ENCODE data around the gene PON3. TPM values are rescaled to one million over a fixed set of nuclear protein-coding genes. Genes with fewer than 3 reads are reported as not detected.

PON3 gene
- total and polyA plus RNA-seq, 2 experiments from 2014 or later = 0.45 TPM; not detected in 1

- WGBS (ENCODE audit: low lambda C conversion rate, missing lambda C conversion rate) = 85% methylated on average over 3 of the region's 3 CpGs
- no peak overlapping the region for H3K4me3 ChIP-seq
- H3K9me2 ChIP-seq (replicated peaks; ENCODE audit: insufficient read depth) = no peaks in the 10 kb centered on the region
- H3K36me3 ChIP-seq (replicated peaks; ENCODE audit: insufficient read depth, low read depth) = no peaks in the 10 kb centered on the region
- H3K27me3 ChIP-seq = no peaks in the 10 kb centered on the region
- no peak for TF ChIP-seq CTCF (IDR thresholded peaks at IDR 0.05; ENCODE audit: poor library complexity)
- TF ChIP-seq EZH2phosphoT487 (IDR thresholded peaks at IDR 0.05; ENCODE audit: low read depth, severe bottlenecking, unreplicated experiment) = no peak
- TF ChIP-seq EZH2 (IDR thresholded peaks at IDR 0.05; ENCODE audit: borderline replicate concordance) = no peak
- H3K4me1 ChIP-seq (ENCODE audit: insufficient read depth) = no peaks in the 10 kb centered on the region
- DNase-seq (ENCODE audit: low spot score) = no peak
- no peaks in the 10 kb centered on the region for H3K9me3 ChIP-seq (ENCODE audit: low read depth)
- H4K20me1 ChIP-seq (ENCODE audit: insufficient read depth, poor library complexity, severe bottlenecking) = no peaks in the 10 kb centered on the region
- H3K27ac ChIP-seq = no peak overlapping the region
- H3K79me2 ChIP-seq = no peaks in the 10 kb centered on the region
- H3K4me2 ChIP-seq = no peak overlapping the region
- H2AFZ ChIP-seq = no peak overlapping the region
These were observed 27.9 kb downstream of the PON3 start for GRCh38 chr7:95368235-95368634.

GRCh38 chr7:95367606-95368005 lies 28.6 kb downstream of the PON3 start:
- Histone ChIP-seq H3K4me1 (ENCODE audit: insufficient read depth) (no peaks in the 10 kb centered on the region), H4K20me1 (ENCODE audit: insufficient read depth, poor library complexity, severe bottlenecking) (no peaks in the 10 kb centered on the region)
- no peak for DNase-seq (ENCODE audit: low spot score)

GRCh38 chr7:95365151-95365550 lies 31.0 kb downstream of the PON3 start:
- Histone ChIP-seq H3K4me1 (ENCODE audit: insufficient read depth) (no peaks in the 10 kb centered on the region), H2AFZ (no peak overlapping the region), H4K20me1 (ENCODE audit: insufficient read depth, poor library complexity, severe bottlenecking) (no peaks in the 10 kb centered on the region), H3K9me3 (ENCODE audit: low read depth) (no peaks in the 10 kb centered on the region), H3K36me3 (replicated peaks; ENCODE audit: insufficient read depth, low read depth) (no peaks in the 10 kb centered on the region), H3K4me3 (no peak overlapping the region), H3K9me2 (replicated peaks; ENCODE audit: insufficient read depth) (no peaks in the 10 kb centered on the region), H3K27me3 (no peaks in the 10 kb centered on the region), H3K27ac (no peak overlapping the region), H3K79me2 (no peaks in the 10 kb centered on the region), H3K4me2 (no peak overlapping the region)
- WGBS (ENCODE audit: low lambda C conversion rate, missing lambda C conversion rate) = 93% methylated on average over 1 of the region's 1 CpG
- no peak for DNase-seq (ENCODE audit: low spot score)
- TF ChIP-seq CTCF (IDR thresholded peaks at IDR 0.05; ENCODE audit: poor library complexity) (no peak), EZH2phosphoT487 (IDR thresholded peaks at IDR 0.05; ENCODE audit: low read depth, severe bottlenecking, unreplicated experiment) (no peak), EZH2 (IDR thresholded peaks at IDR 0.05; ENCODE audit: borderline replicate concordance) (no peak)

More at GRCh38 chr7:95367606-95368005, 28.6 kb downstream of the PON3 start:
- Histone ChIP-seq H3K27me3 (no peaks in the 10 kb centered on the region), H3K27ac (no peak overlapping the region), H2AFZ (no peak overlapping the region), H3K4me3 (no peak overlapping the region), H3K36me3 (replicated peaks; ENCODE audit: insufficient read depth, low read depth) (no peaks in the 10 kb centered on the region), H3K9me3 (ENCODE audit: low read depth) (no peaks in the 10 kb centered on the region), H3K4me2 (no peak overlapping the region), H3K79me2 (no peaks in the 10 kb centered on the region), H3K9me2 (replicated peaks; ENCODE audit: insufficient read depth) (no peaks in the 10 kb centered on the region)
- TF ChIP-seq EZH2phosphoT487 (IDR thresholded peaks at IDR 0.05; ENCODE audit: low read depth, severe bottlenecking, unreplicated experiment) (no peak), CTCF (IDR thresholded peaks at IDR 0.05; ENCODE audit: poor library complexity) (no peak), EZH2 (IDR thresholded peaks at IDR 0.05; ENCODE audit: borderline replicate concordance) (no peak)
- 95% methylated on average over 1 of the region's 1 CpG for WGBS (ENCODE audit: low lambda C conversion rate, missing lambda C conversion rate)

- no peak for DNase-seq (ENCODE audit: low spot score)
- WGBS (ENCODE audit: low lambda C conversion rate, missing lambda C conversion rate) = 51% methylated on average over 3 of the region's 3 CpGs
- H3K4me1 ChIP-seq (ENCODE audit: insufficient read depth) = no peaks in the 10 kb centered on the region
These were observed 38.6 kb downstream of the PON3 start for GRCh38 chr7:95357623-95358022.

More at GRCh38 chr7:95357623-95358022, 38.6 kb downstream of the PON3 start:
- no peaks in the 10 kb centered on the region for H3K36me3 ChIP-seq (replicated peaks; ENCODE audit: insufficient read depth, low read depth)
- H3K27ac ChIP-seq = no peak overlapping the region
- no peaks in the 10 kb centered on the region for H4K20me1 ChIP-seq (ENCODE audit: insufficient read depth, poor library complexity, severe bottlenecking)
- no peak overlapping the region for H3K4me3 ChIP-seq
- H3K4me2 ChIP-seq = no peak overlapping the region
- H3K9me3 ChIP-seq (ENCODE audit: low read depth) = no peaks in the 10 kb centered on the region
- H3K79me2 ChIP-seq = no peaks in the 10 kb centered on the region
- no peaks in the 10 kb centered on the region for H3K27me3 ChIP-seq
- H3K9me2 ChIP-seq (replicated peaks; ENCODE audit: insufficient read depth) = no peaks in the 10 kb centered on the region
- TF ChIP-seq EZH2 (IDR thresholded peaks at IDR 0.05; ENCODE audit: borderline replicate concordance) = no peak
- TF ChIP-seq EZH2phosphoT487 (IDR thresholded peaks at IDR 0.05; ENCODE audit: low read depth, severe bottlenecking, unreplicated experiment) = no peak
- no peak for TF ChIP-seq CTCF (IDR thresholded peaks at IDR 0.05; ENCODE audit: poor library complexity)
- no peak overlapping the region for H2AFZ ChIP-seq
